Right lung (tissue), 5 donors: Measurements from ENCODE around the gene SNRPD2. TPM values are rescaled to one million over a fixed set of nuclear protein-coding genes. Genes with fewer than 3 reads are reported as not detected.
"Not testable (repeated sequence)": the region's sequence is repeated elsewhere in the genome, so short reads cannot be mapped to it uniquely, and the experiment has no call there.

Experiments
- DNase-seq, 2 donors: peaks; one replicate each; pipeline ENCODE4 v3.0.0-alpha.2; 2013
- polyA plus RNA-seq, 5 donors: library from polyadenylated mRNA; unstranded; fragments of 120-200 nt; gene quantifications; one replicate each; pipeline versions ENCODE4 v1.2.1 to v1.2.3, GENCODE V29; 2013; ENCODE audit warnings: inconsistent platforms in 1 of 5, low replicate concordance in 1 of 5; ENCODE audit not compliant: insufficient read length in 5 of 5, insufficient read depth in 1 of 5

The SNRPD2 gene
- polyA plus RNA-seq, 5 donors = 328 to 445 (median 361) TPM

- no peak for DNase-seq
Measured at GRCh38 chr19:45710356-45711130, 18.8 kb upstream of the SNRPD2 start.

DNA sequence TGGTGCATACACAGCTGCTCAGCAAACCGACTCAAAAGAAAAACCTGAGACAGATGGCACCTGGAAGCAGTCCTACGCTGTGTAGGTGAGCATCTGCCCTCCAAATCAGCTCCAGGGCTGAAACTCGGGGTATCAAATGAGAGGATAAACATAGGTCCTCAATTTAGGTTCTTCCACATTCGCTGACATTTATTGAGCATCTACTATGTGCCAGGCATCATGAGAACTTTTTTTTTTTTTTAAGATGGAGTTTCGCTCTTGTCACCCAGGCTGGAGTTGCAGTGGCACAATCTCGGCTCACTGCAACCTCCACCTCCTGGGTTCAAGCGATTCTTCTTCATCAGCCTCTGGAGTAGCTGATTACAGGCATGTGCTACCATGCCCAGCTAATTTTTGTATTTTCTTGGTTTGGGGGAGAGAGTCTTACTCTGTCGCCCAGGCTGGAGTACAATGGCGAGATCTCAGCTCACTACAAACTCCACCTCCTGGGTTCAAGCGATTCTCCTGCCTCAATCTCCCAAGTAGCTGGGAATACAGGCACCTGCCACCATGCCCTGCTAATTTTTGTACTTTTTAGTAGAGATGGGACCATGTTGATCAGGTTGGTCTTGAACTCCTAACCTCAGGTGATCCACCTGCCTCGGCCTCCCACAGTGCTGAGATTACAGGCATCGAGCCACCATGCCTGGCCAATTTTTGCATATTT is 14.1 kb upstream of the SNRPD2 start:
- no peak for DNase-seq

DNA sequence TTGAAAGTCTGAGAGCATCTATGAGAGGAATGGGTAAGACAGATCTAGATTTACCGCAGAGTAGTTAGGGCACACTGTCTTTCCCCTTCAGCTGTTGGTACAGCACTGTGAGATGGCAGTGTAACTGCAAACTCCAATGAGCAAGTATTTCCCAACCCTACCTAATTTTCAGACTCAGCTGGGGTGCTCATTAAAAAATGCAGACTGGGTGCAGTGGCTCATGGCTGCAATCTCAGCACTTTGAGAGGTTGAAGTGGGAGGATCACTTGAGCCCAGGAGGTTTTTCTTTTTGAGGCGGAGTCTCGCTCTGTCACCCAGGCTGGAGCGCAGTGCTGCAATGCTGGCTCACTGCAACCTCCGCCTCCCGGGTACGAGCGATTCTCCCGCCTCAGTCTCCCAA is 13.4 kb upstream of the SNRPD2 start:
- DNase-seq = no peak

GRCh38 chr19:45701676-45702075 is 9.9 kb upstream of the SNRPD2 start:
- no peak for DNase-seq

GRCh38 chr19:45693106-45693788 is 1.5 kb upstream of the SNRPD2 start:
- peak; percentile 46 to 60 for DNase-seq

DNA sequence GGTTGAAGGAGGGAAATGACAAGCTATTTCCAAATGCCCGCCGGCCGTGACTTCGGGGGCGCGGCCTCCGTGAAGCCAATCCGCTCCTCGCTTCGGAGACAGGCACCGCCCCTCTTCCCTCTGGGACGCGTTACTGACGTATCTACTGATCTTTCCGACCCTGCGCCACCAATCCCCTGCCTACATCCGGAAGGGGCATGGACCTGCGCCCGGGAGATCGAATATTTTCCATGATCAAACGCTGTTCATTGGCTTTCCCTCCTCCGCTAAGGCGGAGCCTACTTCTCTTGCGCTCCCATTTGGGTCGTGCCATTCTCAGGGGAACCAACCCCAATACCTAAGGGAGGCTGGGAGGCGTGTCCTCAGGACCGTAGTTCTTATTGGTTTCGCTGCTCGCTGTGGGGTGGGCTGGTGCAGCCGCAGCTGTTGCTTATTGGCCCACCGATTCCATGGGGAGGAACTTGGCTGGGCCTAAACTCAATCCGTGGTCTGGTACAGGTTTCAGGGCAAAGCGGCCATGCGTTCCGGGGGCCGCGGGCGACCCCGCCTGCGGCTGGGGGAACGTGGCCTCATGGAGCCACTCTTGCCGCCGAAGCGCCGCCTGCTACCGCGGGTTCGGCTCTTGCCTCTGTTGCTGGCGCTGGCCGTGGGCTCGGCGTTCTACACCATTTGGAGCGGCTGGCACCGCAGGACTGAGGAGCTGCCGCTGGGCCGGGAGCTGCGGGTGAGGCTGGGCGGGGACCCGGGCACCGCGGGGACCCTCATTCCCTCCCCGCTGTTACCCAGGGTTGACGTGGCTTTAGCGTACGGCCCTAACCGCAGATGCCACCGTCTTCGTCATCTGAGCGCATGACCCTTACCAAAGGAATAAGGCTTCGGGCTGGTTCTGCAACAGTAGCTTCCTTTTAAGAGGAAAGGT is 693 bp upstream of the SNRPD2 start, which contains the start of gene QPCTL:
Gene QPCTL, plus strand, starts transcription at position 480 of the 919 bp plus-strand sequence. Its CDS starts 38 bp downstream, at position 518.
- DNase-seq = peak; percentile 99

GRCh38 chr19:45687599-45687998 is 4.2 kb downstream of the SNRPD2 start:
- DNase-seq = no peak

DNA sequence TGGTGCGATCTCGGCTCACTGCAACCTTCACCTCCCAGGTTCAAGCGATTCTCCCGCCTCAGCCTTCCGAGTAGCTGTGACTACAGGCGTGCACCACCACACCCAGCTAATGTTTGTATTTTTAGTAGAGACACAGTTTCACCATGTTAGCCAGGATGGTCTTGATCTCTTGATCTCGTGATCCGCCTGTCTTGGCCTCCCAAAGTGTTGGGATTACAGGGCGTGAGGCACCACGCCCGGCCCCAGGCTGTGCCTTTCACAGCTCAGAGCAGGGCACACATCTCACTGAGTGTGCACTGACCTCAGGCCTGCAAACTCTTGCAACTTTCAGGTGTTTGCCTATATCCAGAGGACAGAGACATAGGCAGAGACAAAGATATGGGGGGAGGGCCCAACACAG is 6.7 kb downstream of the SNRPD2 start:
- not testable (repeated sequence) for DNase-seq

DNA sequence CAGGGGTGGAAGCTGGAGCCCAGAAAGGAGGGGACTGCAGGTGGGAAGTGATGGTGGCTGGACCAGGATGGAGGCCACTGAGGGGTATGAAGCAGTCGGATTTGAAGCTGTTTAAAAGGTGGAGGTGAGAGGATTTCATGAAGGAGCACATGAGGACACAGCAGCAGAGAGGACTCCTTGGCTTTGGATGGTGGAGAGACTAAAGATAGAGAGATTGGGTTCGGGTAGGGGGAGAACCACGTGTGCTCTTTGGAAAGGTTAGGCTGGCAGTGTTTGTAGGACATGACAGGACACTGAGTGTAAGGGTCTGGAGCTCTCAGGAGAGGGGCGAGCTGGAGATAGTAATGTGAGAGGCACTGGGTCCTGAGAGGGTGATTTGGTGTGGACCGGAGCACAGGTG is 8.8 kb downstream of the SNRPD2 start:
- no peak for DNase-seq

DNA sequence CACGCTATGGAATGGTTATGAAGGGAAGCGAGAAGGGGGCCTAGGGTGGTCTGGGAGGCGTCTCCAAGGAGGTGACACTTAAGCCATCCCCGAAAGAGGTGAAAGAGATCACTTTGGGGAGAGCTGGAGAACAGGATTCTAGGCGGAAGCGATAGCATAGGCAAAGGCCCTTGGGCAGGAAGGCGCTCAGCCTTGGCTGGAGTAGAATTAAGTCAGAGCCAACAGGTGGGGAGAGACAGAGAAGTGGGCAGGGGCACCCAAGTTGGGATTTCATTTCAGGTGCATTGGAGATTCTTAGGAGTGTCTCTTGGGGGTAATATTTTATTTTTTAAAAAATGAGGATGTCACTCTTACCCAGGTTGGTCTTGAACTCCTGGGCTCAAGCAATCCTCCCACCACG is 9.6 kb downstream of the SNRPD2 start:
- DNase-seq = no peak

DNA sequence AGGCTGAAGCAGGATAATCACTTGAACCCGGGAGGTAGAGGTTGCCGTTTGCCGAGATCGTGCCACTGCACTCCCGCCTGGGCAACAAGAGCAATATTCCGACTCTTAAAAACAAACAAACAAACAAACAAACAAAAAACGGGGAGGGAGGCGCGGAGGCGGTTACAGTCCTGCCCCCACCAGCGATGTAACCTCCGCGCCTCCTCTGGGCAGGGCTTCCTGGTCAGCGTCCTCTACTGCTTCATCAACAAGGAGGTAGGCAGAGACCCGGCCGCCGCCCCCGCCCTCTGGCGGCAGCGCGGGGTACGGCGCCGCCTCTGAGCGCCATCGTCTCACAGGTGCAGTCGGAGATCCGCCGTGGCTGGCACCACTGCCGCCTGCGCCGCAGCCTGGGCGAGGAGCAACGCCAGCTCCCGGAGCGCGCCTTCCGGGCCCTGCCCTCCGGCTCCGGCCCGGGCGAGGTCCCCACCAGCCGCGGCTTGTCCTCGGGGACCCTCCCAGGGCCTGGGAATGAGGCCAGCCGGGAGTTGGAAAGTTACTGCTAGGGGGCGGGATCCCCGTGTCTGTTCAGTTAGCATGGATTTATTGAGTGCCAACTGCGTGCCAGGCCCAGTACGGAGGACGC is 10.2 kb downstream of the SNRPD2 start:
- peak; percentile 67 to 68 for DNase-seq

- DNase-seq = peak; percentile 64 to 67
Measured at GRCh38 chr19:45677351-45678230, 14.2 kb downstream of the SNRPD2 start.

DNA sequence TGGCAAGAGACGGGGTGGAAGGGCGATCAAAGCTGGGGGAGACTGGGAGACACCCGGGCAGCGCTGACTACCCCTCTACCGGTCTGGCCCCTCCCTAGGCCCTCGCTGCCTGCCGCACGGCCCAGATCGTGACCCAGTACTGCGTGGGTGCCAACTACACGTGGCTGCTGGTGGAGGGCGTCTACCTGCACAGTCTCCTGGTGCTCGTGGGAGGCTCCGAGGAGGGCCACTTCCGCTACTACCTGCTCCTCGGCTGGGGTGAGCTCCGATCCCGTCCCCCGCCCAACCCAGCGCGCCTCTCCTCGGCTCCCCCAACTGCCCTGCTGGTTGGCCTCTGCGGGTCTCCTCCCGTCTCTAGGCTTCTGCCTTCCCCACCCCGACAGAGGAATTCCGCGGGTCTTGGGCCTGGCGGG is 14.9 kb downstream of the SNRPD2 start:
- DNase-seq = no peak

DNA sequence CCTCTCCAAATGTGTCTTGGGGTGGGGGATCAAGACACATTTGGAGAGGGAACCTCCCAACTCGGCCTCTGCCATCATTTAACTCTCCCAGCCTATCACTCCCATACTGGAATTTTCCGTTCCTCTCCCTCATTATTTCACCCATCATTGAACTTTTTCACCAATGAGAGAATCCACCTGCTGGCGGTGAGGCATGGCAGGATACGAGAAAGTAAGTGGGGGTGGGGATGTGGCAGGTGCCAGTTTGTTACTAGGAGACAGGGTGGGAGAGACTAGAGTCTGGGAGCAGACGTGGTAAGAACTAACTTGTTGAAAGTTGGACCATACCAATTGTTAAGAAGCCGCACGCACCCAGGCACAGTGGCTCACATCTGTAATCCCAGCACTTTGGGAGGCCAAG is 16.8 kb downstream of the SNRPD2 start:
- DNase-seq = no peak

DNA sequence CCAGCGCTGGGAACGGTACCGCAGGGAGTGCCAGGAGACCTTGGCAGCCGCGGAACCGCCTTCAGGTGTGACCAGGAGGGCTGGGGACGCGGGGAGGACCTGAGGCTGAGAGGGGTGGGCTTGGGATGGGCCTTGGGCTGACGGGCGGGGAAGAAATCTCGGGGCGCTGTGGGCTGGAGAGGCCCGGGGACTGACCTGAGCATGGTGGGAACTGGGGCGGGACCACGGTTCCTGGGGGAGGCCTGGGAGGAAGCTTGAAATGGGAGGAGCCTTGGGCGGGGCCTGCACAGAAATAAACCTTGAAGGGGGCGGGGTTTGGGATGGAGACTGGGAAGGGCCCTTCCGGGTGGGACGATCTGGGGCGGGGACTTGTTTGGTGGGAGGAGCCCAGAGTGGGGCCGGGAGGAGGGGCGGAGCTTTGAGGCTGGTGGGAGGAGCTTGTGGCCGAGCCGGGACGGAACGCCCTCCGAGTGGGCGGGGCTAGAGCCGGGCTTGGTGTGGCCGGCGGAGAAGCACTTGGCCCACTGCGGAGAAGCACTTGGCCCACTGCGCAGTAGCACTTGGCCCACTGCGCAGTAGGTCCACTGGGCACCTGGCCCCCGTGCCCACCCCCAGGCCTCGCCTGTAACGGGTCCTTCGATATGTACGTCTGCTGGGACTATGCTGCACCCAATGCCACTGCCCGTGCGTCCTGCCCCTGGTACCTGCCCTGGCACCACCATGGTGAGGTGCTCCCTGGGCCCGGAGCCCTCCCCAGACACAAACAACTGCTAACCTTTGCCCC is 20.9 kb downstream of the SNRPD2 start:
- peak in 1 of 2 donors; percentile 32 for DNase-seq

DNA sequence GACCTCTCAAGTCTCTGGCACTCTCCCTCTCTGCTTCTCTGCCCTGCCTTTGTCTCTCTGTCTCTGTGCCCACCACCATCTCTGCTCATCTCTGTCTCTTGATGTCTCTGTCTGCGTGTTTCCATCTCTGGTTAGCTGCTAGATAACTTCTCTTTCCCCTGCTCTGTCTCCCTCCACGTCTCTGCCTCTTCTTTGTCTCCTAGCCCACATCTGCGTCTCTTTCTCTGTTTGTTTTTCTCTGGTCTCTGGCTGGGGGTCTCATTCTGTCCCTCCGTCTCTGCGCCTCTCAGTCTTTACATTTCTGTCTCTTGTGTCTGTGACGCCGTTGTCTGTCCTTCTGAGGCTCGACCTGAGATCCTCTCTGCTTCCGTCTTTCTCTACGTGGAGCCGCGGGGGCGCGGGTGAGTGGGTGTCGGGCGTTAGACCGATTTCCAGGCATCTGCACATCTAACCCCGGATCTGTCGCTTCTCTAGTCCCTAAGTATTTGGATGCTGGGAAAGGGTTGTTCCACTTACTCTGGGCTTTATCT is 23.3 kb downstream of the SNRPD2 start:
- DNase-seq = no peak

DNA sequence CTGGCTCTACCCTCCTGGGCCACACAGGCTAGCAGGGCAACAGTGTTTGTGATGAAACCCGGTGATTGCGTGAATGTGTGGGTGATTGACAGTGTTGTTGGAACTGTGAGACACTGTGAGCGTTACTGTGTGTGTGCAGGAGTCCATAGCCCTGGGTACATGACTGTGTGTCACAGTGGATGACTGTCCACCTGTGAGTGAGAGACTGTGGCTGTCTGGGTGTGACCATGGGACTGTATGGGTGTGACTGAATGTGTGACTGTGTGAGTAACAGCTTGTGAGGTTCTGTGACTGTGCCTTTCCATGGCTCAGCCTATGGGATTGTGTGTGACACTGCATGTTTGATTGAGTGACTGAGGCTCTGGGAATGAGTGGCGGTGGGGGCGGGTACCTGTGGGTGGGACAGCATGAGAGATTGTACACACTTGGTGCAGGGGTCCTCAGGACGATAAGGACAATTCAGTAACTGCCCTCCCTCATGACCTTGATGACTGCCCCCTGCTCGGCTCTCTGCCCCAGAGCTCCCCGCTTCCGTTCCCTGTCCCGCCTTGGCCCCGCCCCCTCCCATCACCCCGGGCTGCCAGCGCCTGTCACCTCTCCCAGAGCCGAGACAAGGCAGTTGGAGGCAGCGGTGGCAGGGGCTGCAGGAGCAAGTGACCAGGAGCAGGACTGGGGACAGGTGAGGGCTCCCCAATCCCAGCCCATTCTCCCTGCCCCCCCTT is 24.0 kb downstream of the SNRPD2 start, which contains the start of gene GIPR:
Gene GIPR, plus strand, starts transcription at position 602 of the 722 bp plus-strand sequence. CDS start 1,300 bp downstream, outside the sequence.
- no peak for DNase-seq

- DNase-seq = no peak
Measured at GRCh38 chr19:45664575-45664974, 27.2 kb downstream of the SNRPD2 start.
